HG02943 (cell line): ENCODE results near the gene E2F4.
A peak's percentile ranks its signal among the peaks of the same experiment; 100 is the strongest.

ENCODE experiments used
- ATAC-seq: cut with Tn5 transposase; IDR thresholded peaks from one replicate; pipeline ENCODE4 v1.9.1; 2021; ENCODE audit warnings: mild to moderate bottlenecking, low read depth, moderate library complexity; ENCODE audit not compliant: unreplicated experiment

E2F4 gene

DNA sequence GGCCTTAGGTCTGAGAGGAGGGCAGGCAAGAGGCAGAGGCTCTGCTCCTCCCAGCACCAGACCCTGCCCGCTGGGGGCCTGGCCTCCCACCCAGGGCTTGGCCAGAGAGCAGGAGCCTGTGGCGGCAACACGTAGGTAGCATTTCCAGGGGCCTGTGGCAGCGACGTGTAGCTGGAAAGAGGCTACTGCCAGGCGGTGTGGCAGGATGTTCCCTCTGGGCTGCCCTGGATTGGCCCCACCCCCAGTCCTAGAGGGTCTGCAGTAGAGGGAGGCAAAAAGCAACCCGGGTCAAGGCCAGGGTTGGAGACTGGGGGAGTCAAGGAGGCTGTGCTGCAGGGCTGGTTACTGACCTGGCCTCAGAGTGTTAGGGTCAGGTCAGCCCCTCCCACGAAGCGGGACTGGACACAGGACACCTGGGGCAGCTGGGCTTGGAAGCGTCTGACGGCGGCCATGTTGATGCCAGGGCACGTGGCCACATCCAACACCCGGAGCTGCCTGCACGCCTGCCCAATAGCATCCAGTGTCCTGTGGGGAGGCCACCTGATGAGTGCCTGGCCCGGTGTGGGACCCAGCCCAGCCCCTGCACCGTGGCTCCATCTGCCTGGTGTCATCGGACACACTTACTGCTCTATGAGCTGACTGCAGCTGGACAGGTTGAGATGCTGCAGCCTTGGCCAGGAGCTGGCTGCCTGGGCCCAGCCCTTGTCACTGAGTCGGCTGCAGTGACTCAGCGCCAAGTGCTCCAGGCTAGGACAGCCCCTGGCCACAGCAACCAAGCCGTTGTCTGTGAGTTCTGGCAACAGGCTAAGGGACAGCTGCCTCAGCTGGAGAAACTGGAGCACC lies 15.5 kb downstream of the E2F4 start:
- ATAC-seq, result no peak

DNA sequence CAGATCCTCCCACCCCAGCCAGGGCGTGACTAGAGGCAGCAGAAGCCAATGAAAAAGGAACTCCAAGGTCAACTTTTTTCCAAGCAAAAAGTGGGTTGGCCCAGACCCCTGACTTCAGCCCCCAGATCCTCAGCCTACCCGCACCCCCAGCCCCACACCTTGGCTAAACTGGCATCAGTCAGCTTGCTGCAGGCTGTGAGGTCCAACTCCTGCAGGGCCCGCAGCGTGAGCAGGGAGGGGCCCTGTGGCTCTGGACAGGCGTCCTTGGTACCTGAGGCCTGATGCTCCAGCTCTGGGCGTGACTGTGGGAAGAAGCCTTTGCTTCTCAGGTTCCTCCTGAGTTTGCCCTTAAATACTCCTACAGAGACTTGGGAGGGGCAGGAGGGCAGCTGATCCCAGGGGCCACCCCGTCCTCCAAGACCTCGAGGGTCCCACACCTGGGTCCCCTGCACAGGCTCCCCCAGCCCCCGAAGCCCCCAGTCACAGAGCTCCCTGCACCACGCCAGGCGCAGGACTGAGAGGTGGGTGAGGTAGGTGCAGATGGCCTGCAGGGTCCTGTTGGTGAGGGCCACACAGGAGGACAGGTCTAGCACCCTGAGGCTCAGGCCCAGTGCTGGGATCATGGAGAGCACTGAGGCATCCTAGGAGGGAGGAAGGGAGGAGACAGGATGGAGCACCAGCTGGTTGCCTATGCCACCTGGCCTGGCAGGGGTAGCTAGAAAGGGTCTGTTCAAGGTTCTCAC lies 16.4 kb downstream of the E2F4 start:
- ATAC-seq, result no peak

DNA sequence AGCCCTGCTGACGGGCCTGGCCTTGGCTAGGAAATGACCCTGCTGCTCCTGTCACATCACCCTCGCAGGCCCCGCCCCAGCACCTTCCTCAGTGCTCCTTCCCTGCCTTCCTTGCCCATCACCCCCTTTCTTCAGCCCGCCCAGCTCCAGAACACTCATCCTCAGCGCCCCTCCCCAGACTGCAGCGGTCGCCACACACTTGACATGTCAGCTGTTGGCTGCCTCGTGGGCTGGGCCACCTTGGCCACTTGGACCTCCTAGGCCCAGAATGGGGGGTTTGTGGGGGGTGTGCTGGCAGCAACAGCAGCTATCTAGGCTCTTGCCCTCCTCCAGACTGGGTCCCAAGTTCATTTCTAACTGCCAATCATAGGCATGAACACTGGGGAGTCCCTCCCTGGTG lies 17.6 kb downstream of the E2F4 start:
- ATAC-seq, result no peak

DNA sequence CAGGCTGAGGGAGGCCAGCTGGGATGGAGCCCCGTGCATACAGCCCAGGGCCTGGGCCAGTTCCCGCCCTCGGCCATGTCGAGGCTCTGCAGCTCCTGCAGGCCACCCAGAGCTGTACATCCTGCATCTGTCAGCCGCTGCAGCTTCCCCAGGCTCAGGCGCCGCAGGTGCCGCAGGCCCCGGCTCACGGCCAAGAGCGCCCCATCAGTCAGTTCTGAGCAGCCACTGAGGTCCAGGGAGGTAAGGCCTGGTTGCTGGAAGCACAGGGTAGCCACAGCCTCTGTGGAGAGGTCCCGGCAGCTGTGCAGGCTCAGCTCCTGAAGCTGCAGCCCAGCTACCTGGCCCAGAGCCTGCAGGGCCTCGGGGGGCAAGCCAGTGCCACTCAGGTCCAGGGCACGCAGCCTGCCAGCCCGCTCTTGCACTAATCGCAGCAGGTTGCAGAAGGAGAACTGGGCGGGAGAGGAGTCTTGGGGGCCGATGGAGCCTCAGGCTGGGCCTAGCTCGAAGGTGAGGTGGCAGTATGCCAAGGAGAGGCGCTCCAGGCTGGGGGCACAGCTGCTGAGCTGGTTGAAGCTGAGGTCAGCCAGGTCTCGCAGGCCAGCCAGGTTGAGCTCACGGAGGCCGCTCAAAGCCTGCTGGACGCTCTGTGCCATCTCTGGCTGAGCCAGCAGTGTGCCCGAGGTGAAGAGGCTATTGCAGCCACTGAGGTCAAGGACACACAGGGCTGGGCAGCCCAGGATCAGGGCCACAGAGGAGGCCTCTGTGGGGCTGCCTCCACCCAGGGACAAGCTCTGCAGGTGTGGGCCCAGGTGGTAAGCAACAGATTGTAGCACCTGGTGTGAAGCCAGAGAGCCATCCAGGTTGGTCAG lies 18.3 kb downstream of the E2F4 start:
- no peak for ATAC-seq

DNA sequence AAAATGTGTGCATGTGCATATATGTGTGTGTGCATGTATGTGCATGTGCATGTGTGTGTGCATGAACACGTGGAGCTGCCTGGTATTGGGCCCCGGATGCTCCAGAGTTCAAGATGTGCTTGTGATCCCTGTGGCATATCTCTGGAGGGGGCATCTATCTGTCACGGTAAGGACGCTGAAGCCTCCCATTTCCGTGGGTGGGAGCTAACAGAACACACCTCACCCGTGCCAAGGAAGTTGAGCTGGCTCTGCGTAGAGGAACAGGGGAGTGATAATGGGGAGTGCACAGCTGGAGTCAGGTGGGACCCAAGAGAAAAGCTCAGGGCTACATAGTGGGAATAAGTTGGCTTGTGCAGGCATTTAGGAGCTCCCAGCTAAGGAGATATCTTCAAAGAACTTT lies 19.7 kb downstream of the E2F4 start:
- ATAC-seq, result no peak

DNA sequence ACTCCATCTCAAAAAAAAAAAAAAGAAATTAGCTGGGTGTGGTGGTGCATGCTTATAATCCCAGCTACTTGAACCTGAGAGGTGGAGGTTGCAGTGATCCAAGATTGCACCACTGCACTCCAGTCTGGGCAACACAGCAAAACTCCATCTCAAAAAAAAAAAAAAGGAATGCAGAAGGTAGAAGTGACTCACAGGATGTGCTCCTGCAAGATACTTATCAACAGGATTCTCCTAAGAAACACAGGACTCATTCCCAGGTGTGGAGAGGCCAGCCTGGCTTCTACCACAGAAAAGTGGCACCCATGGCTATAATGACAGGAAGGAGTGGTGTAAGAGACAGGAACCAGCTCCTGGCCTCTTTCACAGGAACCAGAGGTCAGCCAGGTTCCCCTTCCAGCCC lies 20.8 kb downstream of the E2F4 start:
- no peak for ATAC-seq

DNA sequence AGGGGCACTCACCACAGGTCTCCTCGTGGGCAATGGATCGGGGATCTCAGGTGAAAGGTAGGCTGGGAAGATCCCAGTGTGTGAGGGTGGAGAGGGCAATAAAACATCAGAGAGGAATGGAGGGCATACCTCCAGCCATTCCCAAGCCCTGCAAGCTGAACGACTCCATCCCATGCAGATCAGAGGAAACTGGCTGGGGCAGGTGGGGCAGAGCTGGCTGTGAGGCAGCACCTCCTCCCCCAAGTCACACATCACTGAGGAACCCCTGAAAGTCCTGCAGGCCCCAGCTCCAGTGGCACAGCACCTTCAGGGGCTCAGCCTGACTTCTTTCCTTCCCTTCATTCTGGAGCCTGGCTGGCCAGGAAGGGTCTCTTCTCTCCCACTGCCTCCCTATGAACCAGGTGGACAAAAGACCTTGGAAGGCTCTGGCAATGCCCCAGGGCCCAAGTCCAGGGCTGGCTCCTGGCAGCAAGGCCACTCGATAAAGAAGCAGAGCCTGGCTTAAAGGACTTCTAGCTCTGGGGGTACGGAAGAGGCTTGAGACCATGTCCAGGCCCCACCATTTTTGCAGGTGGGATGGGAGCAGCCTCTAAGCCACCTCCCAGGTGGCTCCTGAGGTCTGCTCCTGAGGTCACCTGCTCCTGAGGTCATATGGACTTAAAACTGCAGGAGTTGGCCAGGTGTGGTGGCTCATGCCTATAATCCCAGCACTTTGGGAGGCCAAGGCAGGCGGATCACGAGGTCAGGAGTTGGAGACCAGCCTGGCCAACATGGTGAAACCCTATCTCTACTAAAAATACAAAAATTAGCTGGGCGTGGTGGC lies 21.5 kb downstream of the E2F4 start:
- no peak for ATAC-seq

DNA sequence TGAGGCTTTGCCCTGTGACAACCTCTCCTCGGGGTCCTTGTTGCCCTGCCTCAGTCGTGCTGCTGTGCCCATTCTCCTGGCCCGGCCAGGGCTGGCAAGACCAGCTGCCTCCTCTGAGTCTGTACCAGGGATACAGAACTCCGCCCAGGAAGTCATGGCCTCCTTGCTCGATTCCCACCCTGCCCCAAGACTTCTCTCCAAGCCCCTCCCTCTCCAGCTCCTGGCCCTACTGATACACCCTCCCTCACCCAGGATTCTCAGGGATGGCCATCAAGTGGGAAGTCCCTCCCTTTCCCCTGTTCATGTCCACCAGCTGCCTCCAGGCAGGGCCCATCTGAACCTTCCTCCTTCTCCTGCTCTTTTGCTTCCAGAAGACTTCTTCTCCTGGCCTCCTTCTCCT lies 23.8 kb downstream of the E2F4 start:
- no peak for ATAC-seq

DNA sequence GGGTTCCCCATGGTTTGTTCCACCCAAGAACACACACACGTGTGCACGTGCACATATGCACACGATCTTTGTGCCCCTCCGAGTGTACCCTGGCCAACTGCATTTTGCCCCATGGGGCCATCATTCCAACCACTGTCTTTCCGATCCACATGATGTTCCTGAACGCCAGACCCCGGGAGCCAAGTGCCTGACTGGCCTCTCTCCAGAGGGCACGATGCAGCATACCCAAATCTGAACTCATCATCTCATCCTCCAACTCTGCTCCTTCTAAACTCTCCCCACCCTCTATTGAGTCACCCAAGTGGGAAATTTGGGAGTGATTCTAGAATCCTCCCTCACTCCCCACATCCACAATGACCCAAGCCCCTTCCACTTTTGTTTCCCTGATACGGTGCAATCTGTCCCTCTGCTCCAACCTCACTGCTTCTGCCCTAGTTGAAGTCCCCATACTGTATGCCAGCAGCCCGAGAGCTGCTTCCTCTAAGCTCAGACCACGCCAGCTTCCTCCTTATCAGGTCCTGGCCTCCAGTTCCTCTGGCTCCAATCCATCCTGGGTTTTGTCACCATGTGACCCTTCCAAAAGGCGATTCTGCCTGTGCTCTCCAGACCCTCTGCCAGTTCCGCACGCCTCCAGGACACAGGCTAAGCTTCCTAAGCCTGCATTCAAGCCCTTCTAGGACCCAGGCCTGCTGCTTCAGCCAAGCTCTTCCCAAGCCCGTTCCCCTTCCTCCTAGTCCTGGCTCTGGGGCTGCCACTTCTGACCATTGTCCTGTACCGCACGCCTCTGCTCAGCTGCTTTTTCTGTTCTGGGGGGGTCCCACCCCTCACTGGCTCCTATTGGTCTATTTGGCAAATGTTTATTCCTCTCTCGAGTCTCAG lies 24.9 kb downstream of the E2F4 start:
- ATAC-seq, result no peak

DNA sequence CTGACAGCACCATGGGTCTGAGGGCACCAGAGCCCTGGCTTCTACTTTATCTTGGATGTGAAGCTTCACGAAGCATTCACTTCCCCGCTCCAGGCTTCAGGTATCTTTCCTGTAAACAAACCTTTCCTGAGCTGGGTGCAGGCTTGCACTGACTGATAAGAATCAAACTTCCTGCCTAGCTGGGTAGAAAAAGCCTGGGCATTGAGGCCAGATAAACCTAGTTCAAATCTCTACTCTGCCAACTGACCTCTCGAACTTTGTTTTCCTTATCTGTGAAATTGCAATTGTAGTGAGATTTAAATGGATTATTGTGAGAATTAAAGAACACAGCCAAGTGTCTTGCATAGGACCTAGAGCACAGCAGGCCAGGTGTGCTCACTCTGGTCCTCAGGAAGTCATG lies 32.0 kb downstream of the E2F4 start:
- ATAC-seq, result no peak

DNA sequence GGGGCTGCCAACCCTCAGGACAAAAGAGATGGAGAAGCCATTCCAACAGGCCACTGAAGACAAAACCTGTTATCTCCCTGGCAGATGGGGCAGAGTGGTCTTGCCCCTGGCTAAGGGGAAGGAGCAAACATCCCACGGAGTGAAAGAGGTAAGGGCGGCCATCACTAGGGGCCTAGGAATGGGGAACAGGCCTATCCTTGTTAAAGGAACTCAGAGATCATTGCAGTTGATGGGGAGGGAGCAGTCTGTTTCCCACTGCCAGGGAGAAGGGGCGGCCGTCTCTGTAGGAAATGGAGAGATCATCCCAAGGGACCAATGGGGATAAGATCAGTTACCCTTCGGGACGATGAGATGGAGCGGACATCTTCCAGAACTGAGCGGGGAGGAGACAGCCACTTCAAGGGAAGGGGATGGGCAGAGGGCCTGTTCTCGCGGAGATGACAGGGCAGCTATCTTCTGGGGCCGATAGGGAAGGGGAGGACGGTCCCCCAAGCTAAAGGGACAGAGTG lies 34.4 kb downstream of the E2F4 start:
- no peak for ATAC-seq

DNA sequence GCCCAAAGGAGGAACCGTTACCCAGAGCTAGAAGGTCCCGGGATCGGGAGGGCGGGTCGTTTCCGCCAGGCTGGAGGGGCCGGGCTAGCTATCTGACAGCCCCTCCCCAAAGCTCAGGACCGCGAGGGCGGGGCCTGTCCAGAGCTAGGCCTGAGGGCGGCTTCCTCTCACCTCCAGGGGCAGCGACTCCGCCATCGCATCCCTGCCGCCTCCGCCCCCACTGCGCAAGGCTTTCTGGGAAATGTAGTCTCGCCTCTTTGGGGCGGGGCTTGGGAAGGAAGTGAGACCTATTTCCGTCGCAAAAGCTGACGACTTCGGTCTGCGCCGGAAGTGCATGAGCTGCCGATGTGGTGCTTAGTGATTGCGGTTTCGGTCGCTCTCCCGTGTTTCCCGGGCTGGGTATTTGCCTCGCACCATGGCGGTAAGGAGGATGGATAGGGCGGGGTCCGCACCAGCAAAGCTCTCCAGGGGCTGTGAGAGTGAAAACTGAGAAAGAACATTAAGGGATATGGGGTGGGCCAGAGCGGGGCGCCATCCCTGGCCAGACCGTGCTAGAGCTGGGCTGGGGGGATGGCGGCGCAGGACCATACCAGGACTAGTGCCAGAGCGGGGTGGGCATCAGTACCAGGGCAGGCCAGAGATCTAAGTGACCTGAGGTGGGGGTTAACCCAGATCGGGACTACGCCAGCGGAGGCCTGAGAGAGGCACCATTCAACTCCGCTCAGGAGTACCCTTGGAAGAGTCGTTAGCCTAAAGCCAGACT lies 35.0 kb downstream of the E2F4 start, which contains the start of gene TMEM208:
Gene TMEM208 (plus strand): TSS at position 327 of the 763 bp plus-strand sequence. CDS start 89 bp downstream, at position 416.
- peak; percentile 88 for ATAC-seq

DNA sequence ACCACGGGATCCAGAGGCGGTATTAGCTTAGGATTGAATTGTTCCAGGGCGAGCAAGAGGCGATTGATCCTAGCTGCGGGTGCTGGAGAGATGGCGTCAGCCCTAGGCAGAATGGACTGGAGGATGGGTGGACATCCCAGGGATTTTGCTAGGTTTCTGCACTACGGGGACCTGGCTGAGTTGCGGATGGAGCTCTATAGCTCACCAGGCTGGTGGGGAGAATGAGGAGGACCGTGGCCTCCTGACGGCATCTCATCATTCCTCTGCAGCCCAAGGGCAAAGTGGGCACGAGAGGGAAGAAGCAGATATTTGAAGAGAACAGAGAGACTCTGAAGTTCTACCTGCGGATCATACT lies 35.6 kb downstream of the E2F4 start:
- ATAC-seq, result no peak

DNA sequence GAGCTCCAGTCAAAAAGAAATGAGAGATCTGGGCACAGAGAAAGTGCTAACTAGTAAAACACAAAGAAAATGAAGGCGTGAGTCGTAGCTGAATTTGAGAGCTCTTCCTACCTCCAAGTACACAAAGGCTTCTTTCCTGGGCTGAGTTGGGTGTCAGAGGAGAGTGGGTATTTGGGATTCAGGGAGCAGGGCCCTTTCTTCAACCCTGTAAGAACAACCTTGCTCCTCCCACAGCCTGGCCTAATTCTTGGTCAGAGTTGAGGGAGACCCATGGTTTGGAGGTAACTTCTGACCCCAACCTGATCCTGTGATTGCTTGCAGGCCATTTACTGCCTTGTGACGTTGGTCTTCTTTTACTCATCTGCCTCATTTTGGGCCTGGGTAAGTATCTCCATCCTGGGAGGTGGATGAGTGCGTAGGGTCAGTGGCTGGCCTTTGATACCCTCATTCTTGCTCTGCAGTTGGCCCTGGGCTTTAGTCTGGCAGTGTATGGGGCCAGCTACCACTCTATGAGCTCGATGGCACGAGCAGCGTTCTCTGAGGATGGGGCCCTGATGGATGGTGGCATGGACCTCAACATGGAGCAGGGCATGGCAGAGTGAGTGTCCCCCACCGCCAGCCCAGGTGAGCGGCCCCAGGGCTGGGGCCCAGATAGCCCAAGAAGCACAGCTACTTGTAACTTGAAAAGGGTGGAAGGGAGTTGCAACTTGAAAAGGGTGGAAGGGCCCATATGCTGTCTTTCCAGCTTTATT lies 36.3 kb downstream of the E2F4 start:
- ATAC-seq, result no peak

DNA sequence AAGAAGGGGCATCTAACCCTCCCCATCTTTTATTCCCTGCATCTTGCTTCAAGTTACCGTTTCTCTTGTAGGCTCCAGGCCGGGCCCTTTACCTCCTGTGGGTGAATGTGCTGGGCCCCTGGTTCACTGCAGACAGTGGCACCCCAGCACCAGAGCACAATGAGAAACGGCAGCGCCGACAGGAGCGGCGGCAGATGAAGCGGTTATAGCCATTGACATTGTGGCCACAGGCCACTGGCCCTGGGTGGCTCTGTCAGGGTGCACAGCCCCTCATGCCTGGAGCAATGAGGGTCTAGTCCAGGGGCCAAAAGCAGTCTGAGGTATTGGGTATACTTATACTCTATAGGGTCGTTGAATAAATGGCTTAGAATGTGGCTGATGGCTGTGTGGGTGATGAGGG lies 37.0 kb downstream of the E2F4 start:
- no peak for ATAC-seq

DNA sequence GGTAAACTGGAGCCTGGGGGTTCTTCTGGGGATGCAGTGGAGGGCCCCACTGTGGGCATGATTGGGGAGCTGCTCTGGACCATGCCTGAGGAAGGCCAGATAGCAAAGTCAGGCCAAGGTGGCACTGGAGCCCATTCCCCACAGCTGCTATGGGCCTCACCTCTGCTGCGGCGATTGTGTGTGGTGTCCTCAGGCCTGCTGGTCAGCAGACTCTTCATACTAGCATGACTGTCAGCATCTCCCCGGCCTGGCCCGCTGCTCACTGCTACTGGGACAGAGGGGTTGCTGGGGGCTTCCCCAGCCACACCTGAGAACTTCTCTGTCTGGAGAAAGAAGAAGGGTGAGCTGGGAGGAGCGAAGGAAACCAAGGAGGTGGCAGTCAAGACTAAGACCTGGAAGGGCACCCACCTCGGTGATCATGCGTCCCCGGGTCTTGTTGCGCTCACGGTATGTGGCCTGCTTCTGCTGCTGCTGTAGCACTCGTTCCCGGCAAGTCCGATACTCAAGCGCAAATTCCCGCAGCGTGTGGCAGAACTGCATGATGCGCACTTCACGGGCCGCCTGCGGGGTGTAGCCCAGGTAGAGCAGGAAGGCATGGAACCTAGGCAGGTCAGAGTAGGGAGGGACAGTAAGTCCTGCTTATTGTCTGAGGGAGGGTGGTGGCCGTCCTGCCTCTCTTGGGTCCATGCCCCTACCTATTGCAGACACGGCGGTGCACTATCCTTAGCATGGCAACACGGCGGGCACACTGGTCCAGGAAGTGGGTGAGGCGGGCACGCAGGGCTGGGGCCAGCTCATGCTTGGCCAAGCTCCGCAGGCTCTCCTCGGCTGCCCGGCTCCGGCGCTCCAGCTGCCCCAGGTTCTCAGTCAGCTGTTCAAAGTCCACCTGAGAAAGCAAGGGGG lies 38.2 kb downstream of the E2F4 start:
- no peak for ATAC-seq
